ENCODE measurements around the gene WARS2.

The WARS2 gene

DNA sequence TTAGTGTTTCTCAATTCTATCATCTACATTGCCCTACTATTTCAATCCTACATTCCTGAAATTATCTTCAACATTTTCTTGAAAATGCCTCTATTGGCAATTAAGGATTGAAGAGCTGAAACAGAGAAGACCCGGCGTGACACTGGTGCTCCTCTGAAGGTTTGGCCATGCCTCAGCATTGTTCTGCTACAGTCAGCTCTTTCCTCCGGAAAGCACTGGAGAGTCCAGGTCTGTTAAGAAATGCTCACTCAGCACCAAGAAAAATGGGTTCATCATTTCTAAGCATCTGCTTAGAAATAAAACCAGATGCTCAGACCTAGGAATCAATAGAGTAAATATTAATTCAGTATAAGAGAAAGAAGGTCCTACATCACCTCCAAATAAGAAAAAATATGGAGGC lies 58.8 kb downstream of the WARS2 start:
- Histone ChIP-seq H3K79me2 (ENCODE audit: insufficient read depth, low read length) (no peaks in the 10 kb centered on the region), H3K36me3 (ENCODE audit: insufficient read depth, low read length) (no peaks in the 10 kb centered on the region), H4K20me1 (ENCODE audit: insufficient read depth, low read length) (no peaks in the 10 kb centered on the region), H3K9me3 (ENCODE audit: low read length) (no peaks in the 10 kb centered on the region; the same call in 1 of the 2 replicates), H3K9ac (ENCODE audit: low read length) (no peak overlapping the region), H3K4me3 (ENCODE audit: low read depth, low read length, poor library complexity, severe bottlenecking) (no peak overlapping the region), H3K27me3 (ENCODE audit: insufficient read depth, low read length) (no peaks in the 10 kb centered on the region), H3F3A (ENCODE audit: insufficient read depth, low read length) (no peaks in the 10 kb centered on the region), H3K4me1 (ENCODE audit: insufficient read depth, low read length, severe bottlenecking) (no peaks in the 10 kb centered on the region), H3K27ac (ENCODE audit: low read depth, low read length, poor library complexity, severe bottlenecking) (no peak overlapping the region), H3K4me2 (ENCODE audit: low read length) (no peak overlapping the region), H2AFZ (ENCODE audit: low read length) (no peak overlapping the region), H3K9me2 (ENCODE audit: low read depth, low read length) (no peaks in the 10 kb centered on the region)
- no peak for TF ChIP-seq EZH2 (IDR thresholded peaks at IDR 0.05; ENCODE audit: borderline replicate concordance, low read length)
- TF ChIP-seq, protein P1, sequence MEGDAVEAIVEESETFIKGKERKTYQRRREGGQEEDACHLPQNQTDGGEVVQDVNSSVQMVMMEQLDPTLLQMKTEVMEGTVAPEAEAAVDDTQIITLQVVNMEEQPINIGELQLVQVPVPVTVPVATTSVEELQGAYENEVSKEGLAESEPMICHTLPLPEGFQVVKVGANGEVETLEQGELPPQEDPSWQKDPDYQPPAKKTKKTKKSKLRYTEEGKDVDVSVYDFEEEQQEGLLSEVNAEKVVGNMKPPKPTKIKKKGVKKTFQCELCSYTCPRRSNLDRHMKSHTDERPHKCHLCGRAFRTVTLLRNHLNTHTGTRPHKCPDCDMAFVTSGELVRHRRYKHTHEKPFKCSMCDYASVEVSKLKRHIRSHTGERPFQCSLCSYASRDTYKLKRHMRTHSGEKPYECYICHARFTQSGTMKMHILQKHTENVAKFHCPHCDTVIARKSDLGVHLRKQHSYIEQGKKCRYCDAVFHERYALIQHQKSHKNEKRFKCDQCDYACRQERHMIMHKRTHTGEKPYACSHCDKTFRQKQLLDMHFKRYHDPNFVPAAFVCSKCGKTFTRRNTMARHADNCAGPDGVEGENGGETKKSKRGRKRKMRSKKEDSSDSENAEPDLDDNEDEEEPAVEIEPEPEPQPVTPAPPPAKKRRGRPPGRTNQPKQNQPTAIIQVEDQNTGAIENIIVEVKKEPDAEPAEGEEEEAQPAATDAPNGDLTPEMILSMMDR (IDR thresholded peaks at IDR 0.05; ENCODE audit: low read length), result no peak

DNA sequence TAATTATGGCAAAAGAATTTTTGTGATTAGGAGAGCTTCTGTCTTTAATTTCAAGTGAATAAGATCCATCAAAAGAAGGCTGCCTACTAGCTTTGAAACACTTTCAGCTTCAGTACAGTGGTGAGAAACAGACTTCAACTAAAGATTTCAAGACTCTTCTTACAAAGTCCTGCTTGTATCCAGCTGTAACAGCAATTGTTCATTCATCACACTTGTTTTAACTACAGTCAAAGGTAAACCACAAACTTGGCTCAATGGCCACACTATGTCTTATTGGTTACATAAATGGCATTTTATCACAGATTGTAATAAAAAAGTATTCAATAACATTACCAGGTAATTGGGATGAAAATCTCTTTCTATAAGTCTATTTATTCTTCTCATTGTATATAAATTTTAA lies 59.2 kb downstream of the WARS2 start:
- Histone ChIP-seq H4K20me1 (ENCODE audit: insufficient read depth, low read length) (no peaks in the 10 kb centered on the region), H3K9ac (ENCODE audit: low read length) (no peak overlapping the region)

DNA sequence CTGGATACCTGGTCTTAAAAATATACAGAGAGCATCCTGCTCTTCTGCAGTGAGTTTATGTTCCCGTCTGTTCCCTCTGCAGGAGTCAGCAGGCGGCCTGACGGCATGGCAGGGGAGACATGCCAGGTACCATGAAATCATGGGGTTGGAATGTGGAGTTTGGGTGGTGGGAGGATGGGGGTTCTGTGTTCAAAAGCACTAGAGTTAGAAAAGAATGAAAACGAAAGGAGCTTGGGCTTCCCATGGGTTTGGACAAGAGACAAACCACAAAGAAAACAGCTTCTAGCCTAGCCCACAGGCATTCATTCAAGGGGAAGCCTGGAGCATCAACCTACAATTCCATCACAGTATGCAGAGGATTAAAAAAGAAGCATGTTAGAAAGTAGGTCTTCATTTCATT lies 59.9 kb downstream of the WARS2 start:
- no peaks in the 10 kb centered on the region for H3F3A ChIP-seq (ENCODE audit: insufficient read depth, low read length)
- H3K79me2 ChIP-seq (ENCODE audit: insufficient read depth, low read length), result no peaks in the 10 kb centered on the region
- no peak overlapping the region for H3K27ac ChIP-seq (ENCODE audit: low read depth, low read length, poor library complexity, severe bottlenecking)
- no peak overlapping the region for H3K9ac ChIP-seq (ENCODE audit: low read length)
- H3K27me3 ChIP-seq (ENCODE audit: insufficient read depth, low read length), result no peaks in the 10 kb centered on the region
- no peaks in the 10 kb centered on the region for H3K36me3 ChIP-seq (ENCODE audit: insufficient read depth, low read length)
- H4K20me1 ChIP-seq (ENCODE audit: insufficient read depth, low read length), result no peaks in the 10 kb centered on the region
- no peaks in the 10 kb centered on the region for H3K9me2 ChIP-seq (ENCODE audit: low read depth, low read length)
- H3K9me3 ChIP-seq (ENCODE audit: low read length), result no peaks in the 10 kb centered on the region; the same call in 1 of the 2 replicates
- no peak overlapping the region for H3K4me2 ChIP-seq (ENCODE audit: low read length)
- no peak overlapping the region for H3K4me3 ChIP-seq (ENCODE audit: low read depth, low read length, poor library complexity, severe bottlenecking)
- H2AFZ ChIP-seq (ENCODE audit: low read length), result no peak overlapping the region
- no peaks in the 10 kb centered on the region for H3K4me1 ChIP-seq (ENCODE audit: insufficient read depth, low read length, severe bottlenecking)
- no peak for TF ChIP-seq EZH2 (IDR thresholded peaks at IDR 0.05; ENCODE audit: borderline replicate concordance, low read length)
- TF ChIP-seq, protein P1 (IDR thresholded peaks at IDR 0.05; ENCODE audit: low read length), result no peak

More for the DNA sequence above, 59.2 kb downstream of the WARS2 start:
- Histone ChIP-seq H3K9me2 (ENCODE audit: low read depth, low read length) (no peaks in the 10 kb centered on the region), H3K27me3 (ENCODE audit: insufficient read depth, low read length) (no peaks in the 10 kb centered on the region), H3K27ac (ENCODE audit: low read depth, low read length, poor library complexity, severe bottlenecking) (no peak overlapping the region), H3K4me2 (ENCODE audit: low read length) (no peak overlapping the region), H3K9me3 (ENCODE audit: low read length) (no peaks in the 10 kb centered on the region; the same call in 1 of the 2 replicates), H3F3A (ENCODE audit: insufficient read depth, low read length) (no peaks in the 10 kb centered on the region), H2AFZ (ENCODE audit: low read length) (no peak overlapping the region), H3K4me3 (ENCODE audit: low read depth, low read length, poor library complexity, severe bottlenecking) (no peak overlapping the region), H3K4me1 (ENCODE audit: insufficient read depth, low read length, severe bottlenecking) (no peaks in the 10 kb centered on the region), H3K79me2 (ENCODE audit: insufficient read depth, low read length) (no peaks in the 10 kb centered on the region), H3K36me3 (ENCODE audit: insufficient read depth, low read length) (no peaks in the 10 kb centered on the region)
- TF ChIP-seq, protein P1 (IDR thresholded peaks at IDR 0.05; ENCODE audit: low read length), result no peak
- no peak for TF ChIP-seq EZH2 (IDR thresholded peaks at IDR 0.05; ENCODE audit: borderline replicate concordance, low read length)

Data from OCI-LY1 (cell line).